Measurements from ENCODE around the gene KDM4C. TPM values are rescaled to one million over a fixed set of nuclear protein-coding genes. Genes with fewer than 3 reads are reported as not detected.

Gene KDM4C
- total RNA-seq, 1 experiment from 2014 or later: 4.8 TPM

- intact Hi-C loops (cut with micrococcal nuclease; ENCODE audit: unreplicated experiment): loop anchor here (2.0 to 5.0 kb wide), 4 partner anchors 227 to 603 kb away; no protein-coding TSS in a partner anchor
- Histone ChIP-seq H3K4me3 (ENCODE audit: low read depth, low read length, poor library complexity, severe bottlenecking) (no peak overlapping the region), H3K27ac (ENCODE audit: low read depth, low read length, poor library complexity, severe bottlenecking) (no peak overlapping the region), H3K27me3 (replicated peaks; ENCODE audit: insufficient read depth, low read depth, low read length, poor library complexity) (no peaks in the 10 kb centered on the region), H3K4me1 (ENCODE audit: insufficient read depth, low read length, poor library complexity, severe bottlenecking) (peaks cover 3% of the 10 kb centered on the region), H3K9me3 (ENCODE audit: low read depth, low read length, poor library complexity, severe bottlenecking) (no peaks in the 10 kb centered on the region), H3K36me3 (ENCODE audit: insufficient read depth, low read length, poor library complexity, severe bottlenecking) (no peaks in the 10 kb centered on the region)
- DNase-seq (ENCODE audit: low spot score): no peak
- TF ChIP-seq EZH2 (IDR thresholded peaks at IDR 0.05; ENCODE audit: borderline replicate concordance, low read depth, low read length, poor library complexity, severe bottlenecking): no peak
- no peak; the same call in 1 of the 2 replicates for TF ChIP-seq CTCF (conservative IDR thresholded peaks at IDR 0.05; ENCODE audit: low read depth, low read length)
- CTCF ChIA-PET: no interaction called here
- POLR2A ChIA-PET (ENCODE audit: low non-redundant PET): no interaction called here
- BruUV-seq (replicated peaks): no TSS peak
Measured at GRCh38 chr9:7053903-7054302, 296.1 kb downstream of the KDM4C start.

- ChIA-PET POLR2A (ENCODE audit: low non-redundant PET) (no interaction called here), CTCF (no interaction called here)
- Histone ChIP-seq H3K36me3 (ENCODE audit: insufficient read depth, low read length, poor library complexity, severe bottlenecking) (no peaks in the 10 kb centered on the region), H3K4me1 (ENCODE audit: insufficient read depth, low read length, poor library complexity, severe bottlenecking) (peaks cover 3% of the 10 kb centered on the region), H3K9me3 (ENCODE audit: low read depth, low read length, poor library complexity, severe bottlenecking) (no peaks in the 10 kb centered on the region), H3K27me3 (replicated peaks; ENCODE audit: insufficient read depth, low read depth, low read length, poor library complexity) (no peaks in the 10 kb centered on the region), H3K4me3 (ENCODE audit: low read depth, low read length, poor library complexity, severe bottlenecking) (no peak overlapping the region), H3K27ac (ENCODE audit: low read depth, low read length, poor library complexity, severe bottlenecking) (no peak overlapping the region)
- TF ChIP-seq CTCF (conservative IDR thresholded peaks at IDR 0.05; ENCODE audit: low read depth, low read length) (no peak), EZH2 (IDR thresholded peaks at IDR 0.05; ENCODE audit: borderline replicate concordance, low read depth, low read length, poor library complexity, severe bottlenecking) (no peak)
- intact Hi-C loops (cut with micrococcal nuclease; ENCODE audit: unreplicated experiment): no loop called here
- BruUV-seq (replicated peaks): no TSS peak
- DNase-seq (ENCODE audit: low spot score): no peak
Measured at GRCh38 chr9:7055171-7055903, 297.6 kb downstream of the KDM4C start.

- no TSS peak for BruUV-seq (replicated peaks)
- intact Hi-C loops (cut with micrococcal nuclease; ENCODE audit: unreplicated experiment): no loop called here
- POLR2A ChIA-PET (ENCODE audit: low non-redundant PET): no interaction called here
Measured at GRCh38 chr9:7056254-7056653, 298.5 kb downstream of the KDM4C start.

More at GRCh38 chr9:7056254-7056653, 298.5 kb downstream of the KDM4C start:
- no peaks in the 10 kb centered on the region for H3K36me3 ChIP-seq (ENCODE audit: insufficient read depth, low read length, poor library complexity, severe bottlenecking)
- CTCF ChIA-PET: no interaction called here
- no peak for TF ChIP-seq EZH2 (IDR thresholded peaks at IDR 0.05; ENCODE audit: borderline replicate concordance, low read depth, low read length, poor library complexity, severe bottlenecking)
- TF ChIP-seq CTCF (conservative IDR thresholded peaks at IDR 0.05; ENCODE audit: low read depth, low read length): no peak
- H3K27me3 ChIP-seq (replicated peaks; ENCODE audit: insufficient read depth, low read depth, low read length, poor library complexity): no peaks in the 10 kb centered on the region
- H3K27ac ChIP-seq (ENCODE audit: low read depth, low read length, poor library complexity, severe bottlenecking): no peak overlapping the region
- DNase-seq (ENCODE audit: low spot score): no peak
- H3K4me1 ChIP-seq (ENCODE audit: insufficient read depth, low read length, poor library complexity, severe bottlenecking): peaks cover 3% of the 10 kb centered on the region
- H3K9me3 ChIP-seq (ENCODE audit: low read depth, low read length, poor library complexity, severe bottlenecking): no peaks in the 10 kb centered on the region
- H3K4me3 ChIP-seq (ENCODE audit: low read depth, low read length, poor library complexity, severe bottlenecking): no peak overlapping the region
